ENCODE measurements around the gene FXR2.
A peak's percentile ranks its signal among the peaks of the same experiment; 100 is the strongest.

The FXR2 gene

DNA sequence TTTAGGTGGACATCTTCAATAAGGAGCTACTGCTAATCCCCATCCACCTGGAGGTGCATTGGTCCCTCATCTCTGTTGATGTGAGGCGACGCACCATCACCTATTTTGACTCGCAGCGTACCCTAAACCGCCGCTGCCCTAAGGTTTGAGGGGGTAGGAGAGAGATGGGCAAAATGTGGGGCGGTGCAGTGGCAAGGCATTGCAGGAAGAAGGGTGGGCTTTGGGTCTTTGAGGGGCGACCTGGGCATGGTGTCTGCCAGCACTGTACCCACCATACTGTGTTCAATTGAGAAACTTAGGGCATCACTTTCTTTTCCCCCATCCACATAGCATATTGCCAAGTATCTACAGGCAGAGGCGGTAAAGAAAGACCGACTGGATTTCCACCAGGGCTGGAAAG lies 44.3 kb downstream of the FXR2 start:
- no peak for DNase-seq (ENCODE audit: low read depth)

DNA sequence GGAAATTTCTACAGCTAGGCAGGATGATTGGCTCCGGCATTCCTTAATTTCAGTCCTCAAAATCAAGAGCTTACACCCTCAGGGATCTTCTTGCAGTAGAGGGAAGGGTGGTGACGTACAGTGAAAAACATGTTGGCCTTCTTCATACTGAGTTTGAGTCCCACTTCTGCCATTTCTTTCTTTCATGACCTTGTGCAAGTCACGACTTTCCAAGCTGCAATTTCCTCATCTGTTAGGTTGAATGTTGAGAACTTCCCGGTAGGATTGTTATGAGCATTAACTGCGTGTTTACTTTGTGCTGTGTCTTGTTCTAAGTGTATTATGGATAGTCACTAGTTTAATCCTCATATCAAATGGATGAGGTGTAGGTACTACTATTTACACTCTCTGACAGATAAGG lies 45.1 kb downstream of the FXR2 start:
- DNase-seq (ENCODE audit: low read depth) = no peak

DNA sequence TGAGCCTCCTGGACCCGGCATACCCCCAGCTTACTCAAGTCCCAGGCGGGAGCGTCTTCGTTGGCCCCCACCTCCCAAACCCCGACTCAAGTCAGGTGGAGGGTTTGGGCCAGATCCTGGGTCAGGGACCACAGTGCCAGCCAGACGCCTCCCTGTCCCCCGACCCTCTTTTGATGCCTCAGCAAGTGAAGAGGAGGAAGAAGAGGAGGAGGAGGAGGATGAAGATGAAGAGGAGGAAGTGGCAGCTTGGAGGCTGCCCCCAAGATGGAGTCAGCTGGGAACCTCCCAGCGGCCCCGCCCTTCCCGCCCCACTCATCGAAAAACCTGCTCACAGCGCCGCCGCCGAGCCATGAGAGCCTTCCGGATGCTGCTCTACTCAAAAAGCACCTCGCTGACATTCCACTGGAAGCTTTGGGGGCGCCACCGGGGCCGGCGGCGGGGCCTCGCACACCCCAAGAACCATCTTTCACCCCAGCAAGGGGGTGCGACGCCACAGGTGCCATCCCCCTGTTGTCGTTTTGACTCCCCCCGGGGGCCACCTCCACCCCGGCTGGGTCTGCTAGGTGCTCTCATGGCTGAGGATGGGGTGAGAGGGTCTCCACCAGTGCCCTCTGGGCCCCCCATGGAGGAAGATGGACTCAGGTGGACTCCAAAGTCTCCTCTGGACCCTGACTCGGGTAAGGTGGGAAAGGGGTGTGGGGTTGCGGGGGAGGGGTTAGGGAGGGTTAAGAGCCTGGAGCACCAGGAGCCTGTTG lies 51.4 kb downstream of the FXR2 start:
- no peak for DNase-seq (ENCODE audit: low read depth)

DNA sequence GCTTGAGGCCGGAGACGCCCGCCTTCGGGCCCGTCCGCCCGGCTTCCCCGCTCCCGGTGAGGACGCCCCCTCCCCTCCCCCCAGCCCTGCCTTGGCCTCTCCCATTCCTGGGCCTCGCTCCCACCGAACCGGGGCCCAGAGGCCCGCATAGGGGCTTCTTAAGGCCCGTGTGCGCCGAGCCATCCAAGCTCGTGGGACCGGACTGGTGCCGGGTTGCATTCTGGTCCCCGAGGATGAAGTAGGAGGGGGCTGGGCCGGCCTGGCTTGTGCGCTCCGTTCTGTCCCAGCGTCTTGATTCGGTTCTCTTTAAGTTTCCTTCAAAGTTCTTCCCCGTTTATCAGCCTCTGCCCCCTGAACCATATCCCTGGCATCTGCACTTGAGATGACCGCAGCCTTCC lies 52.5 kb downstream of the FXR2 start:
- no peak for DNase-seq (ENCODE audit: low read depth)

DNA sequence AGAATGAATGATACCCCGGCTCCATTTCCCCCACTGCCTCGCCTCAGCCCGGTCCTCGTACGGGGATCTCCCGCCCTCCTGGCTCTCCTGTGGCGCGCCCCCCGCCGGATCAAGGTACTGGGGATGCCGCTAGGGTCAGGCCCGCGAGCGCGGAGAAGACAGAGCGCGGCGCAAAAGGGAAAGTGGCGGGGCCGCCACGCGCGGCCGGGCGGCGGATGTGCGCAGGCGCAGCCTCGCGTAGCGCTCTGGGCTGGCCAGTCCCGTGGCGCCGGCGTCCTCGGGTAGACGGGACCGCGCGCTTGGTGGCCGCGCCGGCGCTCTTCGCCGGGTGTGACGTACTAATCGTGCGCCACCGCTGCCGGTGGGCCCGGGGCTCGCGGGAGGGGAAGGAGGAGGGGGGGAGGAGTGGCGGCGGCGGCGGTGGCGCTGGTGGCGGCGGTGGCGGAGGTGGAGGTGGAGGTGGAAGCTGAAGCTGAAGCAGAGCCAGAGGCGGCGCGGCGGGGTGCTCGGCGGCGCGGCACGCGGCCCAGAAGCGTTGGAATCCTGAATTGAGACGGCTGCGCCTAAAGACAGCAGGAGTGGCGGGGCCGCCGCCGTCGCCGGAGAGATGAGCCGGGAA lies 53.0 kb downstream of the FXR2 start, which contains the start of gene SENP3:
Gene SENP3 (plus strand): TSS at position 331 of the 619 bp plus-strand sequence. CDS start 1,158 bp downstream, outside the sequence.
- peak; percentile 72 for DNase-seq (ENCODE audit: low read depth)

DNA sequence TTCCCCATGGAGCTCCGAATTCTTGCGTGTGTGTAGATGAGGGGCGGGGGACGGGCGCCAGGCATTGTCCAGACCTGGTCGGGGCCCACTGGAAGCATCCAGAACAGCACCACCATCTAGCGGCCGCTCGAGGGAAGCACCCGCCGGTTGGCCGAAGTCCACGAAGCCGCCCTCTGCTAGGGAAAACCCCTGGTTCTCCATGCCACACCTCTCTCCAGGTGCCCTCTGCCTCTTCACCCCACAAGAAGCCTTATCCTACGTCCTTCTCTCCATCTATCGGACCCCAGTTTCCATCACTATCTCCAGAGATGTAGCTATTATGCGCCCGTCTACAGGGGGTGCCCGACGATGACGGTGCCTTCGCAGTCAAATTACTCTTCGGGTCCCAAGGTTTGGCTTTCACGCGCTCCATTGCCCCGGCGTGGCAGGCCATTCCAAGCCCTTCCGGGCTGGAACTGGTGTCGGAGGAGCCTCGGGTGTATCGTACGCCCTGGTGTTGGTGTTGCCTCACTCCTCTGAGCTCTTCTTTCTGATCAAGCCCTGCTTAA lies 53.6 kb downstream of the FXR2 start:
- peak; percentile 75 for DNase-seq (ENCODE audit: low read depth)

DNA sequence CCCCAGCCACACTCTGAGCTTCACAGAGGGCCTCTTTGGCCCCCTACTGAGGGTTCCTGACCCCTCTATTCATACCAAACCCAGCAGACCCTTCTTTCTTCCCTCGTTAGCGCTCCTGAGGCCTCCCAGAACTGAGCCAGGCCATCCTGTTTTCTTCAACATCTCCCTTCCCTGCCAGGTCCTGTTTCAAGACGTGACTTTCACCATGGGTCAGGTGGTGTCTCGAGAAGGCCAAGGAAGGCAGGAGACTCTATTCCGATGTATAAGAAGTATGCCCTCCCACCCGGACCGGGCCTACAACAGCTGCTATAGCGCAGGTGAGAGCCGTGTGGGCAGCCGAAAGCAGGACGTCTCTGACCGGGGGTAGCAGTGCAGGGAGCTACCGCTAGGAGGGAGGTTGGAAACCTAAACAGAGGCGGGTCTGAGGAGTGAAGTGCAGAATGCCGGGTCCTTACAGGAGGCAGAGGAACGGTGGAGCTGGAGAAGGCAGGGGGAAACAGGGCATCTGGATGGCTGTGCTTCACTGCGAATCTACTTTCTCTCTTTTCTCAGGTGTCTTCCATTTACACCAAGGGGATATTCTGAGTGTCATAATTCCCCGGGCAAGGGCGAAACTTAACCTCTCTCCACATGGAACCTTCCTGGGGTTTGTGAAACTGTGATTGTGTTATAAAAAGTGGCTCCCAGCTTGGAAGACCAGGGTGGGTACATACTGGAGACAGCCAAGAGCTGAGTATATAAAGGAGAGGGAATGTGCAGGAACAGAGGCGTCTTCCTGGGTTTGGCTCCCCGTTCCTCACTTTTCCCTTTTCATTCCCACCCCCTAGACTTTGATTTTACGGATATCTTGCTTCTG lies 54.3 kb downstream of the FXR2 start:
- DNase-seq (ENCODE audit: low read depth) = peak; percentile 36

DNA sequence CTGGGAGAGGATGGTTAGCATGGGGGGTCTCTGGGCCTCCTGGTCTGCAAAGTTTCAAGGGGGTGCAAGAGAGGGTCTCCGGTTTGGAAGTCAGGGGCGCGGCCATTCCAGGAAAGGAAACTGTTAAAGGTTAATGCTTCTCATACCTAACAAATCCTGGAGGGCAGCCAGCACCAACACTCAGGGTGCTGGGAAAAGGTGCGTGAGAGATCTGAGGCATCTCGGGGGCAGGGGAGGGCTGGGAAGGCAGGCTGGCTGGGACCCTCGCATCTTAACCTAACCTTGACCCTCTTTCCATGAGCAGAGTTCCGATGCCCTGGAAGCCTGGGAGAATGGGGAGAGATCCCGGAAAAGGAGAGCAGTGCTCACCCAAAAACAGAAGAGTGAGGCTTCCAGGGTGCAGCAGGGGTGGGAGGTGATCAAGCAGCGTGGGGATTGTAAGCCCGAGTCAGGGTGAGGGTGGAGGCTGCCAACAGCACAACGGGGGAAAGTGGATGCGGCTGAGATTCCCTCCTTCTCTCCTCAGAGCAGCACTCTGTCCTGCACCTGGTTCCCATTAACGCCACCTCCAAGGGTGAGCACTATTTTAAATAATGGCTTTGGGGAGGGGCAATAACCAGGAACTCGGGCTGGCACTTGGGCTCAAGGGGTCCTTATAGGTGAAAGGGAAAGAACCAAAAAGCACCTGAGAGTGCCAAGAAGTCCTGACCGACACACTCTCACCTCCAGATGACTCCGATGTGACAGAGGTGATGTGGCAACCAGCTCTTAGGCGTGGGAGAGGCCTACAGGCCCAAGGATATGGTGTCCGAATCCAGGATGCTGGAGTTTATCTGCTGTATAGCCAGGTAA lies 55.2 kb downstream of the FXR2 start:
- no peak for DNase-seq (ENCODE audit: low read depth)

DNA sequence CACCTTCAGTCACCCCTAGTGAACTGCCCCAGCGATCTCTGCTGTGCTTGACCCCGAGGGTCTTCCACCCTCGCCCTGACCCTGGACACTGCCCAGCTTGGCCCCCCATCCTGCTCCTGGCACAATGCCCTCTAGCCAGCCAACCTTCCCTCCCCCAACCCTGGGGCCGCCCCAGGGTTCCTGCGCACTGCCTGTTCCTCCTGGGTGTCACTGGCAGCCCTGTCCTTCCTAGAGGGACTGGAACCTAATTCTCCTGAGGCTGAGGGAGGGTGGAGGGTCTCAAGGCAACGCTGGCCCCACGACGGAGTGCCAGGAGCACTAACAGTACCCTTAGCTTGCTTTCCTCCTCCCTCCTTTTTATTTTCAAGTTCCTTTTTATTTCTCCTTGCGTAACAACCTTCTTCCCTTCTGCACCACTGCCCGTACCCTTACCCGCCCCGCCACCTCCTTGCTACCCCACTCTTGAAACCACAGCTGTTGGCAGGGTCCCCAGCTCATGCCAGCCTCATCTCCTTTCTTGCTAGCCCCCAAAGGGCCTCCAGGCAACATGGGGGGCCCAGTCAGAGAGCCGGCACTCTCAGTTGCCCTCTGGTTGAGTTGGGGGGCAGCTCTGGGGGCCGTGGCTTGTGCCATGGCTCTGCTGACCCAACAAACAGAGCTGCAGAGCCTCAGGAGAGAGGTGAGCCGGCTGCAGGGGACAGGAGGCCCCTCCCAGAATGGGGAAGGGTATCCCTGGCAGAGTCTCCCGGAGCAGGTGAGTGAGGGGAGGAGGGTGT lies 56.0 kb downstream of the FXR2 start, which contains the start of gene TNFSF13:
Gene TNFSF13 (plus strand): TSS at position 207 of the 776 bp plus-strand sequence. CDS start 290 bp downstream, at position 497.
- DNase-seq (ENCODE audit: low read depth) = no peak

DNA sequence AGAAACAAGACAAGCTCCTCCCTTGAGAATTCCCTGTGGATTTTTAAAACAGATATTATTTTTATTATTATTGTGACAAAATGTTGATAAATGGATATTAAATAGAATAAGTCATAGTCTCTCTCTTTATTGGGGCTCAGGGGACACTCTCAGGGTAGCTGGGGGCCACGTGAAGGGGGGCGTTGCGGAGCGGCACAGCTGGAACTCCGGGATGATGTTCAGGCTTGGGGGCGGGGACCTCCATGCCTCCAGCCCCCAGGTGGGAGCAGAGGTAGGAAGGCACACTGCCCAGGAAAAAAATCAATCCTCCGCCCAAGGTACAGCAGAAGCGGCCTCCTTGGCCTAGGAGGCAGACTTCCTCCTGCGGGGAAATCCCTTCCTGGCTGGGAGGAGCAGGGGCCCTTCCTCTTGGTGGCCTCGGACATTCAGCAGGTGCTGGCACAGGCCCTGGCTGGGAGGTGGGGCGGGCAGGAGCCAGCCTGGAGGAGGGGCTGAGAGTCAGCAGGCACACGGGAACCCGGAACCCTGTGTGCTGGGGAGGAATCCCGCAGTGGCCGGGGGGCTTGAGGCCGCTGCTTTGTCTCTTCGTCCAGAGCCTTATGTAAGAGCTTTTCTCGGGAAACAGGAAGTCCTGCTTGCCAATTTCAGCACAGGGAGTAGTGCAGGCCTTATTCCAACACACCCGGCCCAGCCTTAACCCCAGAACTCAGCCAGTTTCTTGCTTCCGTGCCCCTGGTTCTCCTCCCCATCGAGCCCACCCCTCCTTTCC lies 56.7 kb downstream of the FXR2 start:
- DNase-seq (ENCODE audit: low read depth) = peak; percentile 64

DNA sequence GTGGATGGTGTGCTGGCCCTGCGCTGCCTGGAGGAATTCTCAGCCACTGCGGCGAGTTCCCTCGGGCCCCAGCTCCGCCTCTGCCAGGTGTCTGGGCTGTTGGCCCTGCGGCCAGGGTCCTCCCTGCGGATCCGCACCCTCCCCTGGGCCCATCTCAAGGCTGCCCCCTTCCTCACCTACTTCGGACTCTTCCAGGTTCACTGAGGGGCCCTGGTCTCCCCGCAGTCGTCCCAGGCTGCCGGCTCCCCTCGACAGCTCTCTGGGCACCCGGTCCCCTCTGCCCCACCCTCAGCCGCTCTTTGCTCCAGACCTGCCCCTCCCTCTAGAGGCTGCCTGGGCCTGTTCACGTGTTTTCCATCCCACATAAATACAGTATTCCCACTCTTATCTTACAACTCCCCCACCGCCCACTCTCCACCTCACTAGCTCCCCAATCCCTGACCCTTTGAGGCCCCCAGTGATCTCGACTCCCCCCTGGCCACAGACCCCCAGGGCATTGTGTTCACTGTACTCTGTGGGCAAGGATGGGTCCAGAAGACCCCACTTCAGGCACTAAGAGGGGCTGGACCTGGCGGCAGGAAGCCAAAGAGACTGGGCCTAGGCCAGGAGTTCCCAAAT lies 57.4 kb downstream of the FXR2 start:
- DNase-seq (ENCODE audit: low read depth) = no peak

DNA sequence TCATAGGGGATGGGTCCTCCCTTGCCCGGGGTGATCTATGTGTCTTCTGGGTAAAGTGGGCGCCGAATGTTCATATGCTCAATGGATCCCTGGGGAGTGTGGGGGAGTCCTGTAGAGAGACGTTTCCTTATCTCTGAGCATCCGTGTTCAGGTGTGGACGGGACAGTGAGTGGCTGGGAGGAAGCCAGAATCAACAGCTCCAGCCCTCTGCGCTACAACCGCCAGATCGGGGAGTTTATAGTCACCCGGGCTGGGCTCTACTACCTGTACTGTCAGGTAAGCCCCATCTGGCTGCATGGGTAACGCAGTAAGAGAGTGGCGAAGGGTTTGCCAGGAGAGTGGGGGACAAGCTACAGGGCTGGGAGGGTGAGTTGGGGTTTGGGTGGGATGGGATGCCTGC lies 58.1 kb downstream of the FXR2 start:
- DNase-seq (ENCODE audit: low read depth) = no peak

DNA sequence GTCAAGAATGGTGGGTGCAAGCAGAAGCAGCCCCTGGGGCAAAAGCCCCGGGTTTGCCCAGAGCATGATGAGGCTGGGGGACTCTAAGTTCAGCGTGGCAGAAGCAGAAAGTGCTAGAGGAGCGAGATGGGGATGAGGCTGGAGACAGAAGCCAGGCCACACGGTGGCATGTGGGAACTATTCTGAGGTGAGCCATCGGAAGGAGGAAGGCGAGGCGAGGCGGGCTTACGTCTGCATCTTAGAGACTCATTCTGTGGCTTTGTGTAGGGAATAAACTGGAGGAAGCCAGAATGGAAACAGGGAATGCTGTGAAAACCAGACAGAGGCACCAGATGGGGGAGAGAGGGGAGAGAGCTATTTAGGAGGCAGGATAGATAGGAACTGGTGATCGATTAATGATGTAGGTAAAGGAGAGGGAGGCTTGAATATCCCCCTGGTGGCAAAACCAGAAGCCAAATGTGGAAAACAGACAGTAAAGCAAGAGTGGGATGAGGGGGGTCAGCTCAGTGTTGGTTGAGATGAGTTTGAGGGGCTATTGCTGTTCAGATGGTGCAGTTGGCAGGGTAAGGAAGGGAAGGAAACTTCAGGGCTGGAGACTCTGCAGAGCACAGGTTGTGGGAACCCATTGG lies 59.3 kb downstream of the FXR2 start:
- DNase-seq (ENCODE audit: low read depth) = no peak

DNA sequence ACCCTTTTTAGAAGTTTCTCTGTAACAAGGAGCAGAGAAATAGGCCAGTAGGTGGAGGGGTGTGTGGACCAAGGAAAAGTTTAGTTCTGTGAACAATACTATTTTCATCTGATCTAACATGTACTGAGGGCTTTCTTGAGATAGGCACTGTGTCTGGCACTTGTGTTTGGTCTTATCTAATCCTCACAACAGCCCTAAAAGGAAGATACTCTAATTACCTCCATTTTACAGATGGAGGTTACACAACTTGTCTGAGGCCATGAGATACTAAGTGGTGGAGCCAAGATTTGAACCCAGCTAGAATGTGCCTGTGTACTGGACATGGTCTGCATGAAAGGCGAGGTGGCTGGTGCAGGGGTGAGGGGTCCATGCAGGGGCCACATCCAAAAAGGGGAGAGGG lies 61.3 kb downstream of the FXR2 start:
- DNase-seq (ENCODE audit: low read depth) = no peak

DNA sequence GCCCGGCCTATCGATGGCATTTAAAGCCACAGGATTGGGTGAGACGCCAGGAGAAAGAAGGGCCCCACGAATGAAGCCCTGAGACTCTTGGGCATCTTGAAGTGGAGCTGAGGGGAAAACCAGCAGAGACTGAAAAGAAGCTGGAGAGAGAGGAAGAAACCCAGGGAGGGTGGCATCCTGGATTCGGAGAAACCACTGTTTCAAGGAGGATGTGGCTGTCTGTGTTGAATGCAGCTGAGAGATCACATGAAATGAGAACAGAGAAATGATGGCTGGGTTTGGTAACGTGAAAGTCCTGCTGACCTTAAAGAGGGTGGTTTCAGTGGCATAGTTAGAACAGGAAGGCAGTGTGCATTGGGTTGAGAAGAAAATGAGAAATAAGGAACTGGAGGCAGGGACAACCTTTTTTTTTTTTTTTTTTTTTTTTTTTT lies 62.1 kb downstream of the FXR2 start:
- DNase-seq (ENCODE audit: low read depth) = no peak

DNA sequence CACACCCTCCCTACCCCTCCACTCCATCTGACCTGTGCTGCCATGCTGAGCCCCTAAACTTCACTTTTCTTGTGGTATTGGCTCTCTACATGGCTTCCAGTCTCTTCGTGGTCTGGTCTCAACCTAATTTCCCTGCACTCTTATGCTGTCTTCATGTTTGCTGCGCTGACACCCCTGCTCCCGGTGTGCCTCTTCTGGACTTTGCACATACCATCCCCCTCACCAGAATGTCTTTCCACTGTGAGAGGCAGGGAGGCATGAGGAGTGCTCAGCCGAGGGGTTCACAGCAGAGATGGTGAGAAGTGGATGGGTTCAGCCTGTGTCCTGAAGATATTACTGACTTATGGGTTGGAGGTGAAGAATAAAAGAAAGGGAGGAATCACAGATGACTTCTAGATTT lies 63.3 kb downstream of the FXR2 start:
- no peak for DNase-seq (ENCODE audit: low read depth)

DNA sequence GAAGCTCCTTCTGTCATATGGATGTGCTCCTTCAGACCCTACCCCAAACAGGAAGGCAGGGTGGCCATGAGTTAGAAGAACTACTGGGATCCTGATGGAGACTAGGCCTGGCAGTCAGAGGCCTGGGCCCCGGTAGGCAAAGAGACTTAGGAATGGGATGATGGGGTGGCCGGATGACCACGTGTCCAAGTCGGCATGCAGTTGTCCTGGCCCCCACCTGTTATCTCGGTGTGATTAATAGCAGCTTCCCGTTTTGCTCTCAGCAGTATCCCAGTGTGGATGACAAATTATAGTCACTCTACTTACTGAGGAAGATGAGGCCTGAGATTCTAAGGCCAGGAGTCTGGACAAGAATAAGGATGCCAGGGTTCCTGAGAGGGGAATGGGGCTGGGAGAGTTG lies 64.4 kb downstream of the FXR2 start:
- no peak for DNase-seq (ENCODE audit: low read depth)

DNA sequence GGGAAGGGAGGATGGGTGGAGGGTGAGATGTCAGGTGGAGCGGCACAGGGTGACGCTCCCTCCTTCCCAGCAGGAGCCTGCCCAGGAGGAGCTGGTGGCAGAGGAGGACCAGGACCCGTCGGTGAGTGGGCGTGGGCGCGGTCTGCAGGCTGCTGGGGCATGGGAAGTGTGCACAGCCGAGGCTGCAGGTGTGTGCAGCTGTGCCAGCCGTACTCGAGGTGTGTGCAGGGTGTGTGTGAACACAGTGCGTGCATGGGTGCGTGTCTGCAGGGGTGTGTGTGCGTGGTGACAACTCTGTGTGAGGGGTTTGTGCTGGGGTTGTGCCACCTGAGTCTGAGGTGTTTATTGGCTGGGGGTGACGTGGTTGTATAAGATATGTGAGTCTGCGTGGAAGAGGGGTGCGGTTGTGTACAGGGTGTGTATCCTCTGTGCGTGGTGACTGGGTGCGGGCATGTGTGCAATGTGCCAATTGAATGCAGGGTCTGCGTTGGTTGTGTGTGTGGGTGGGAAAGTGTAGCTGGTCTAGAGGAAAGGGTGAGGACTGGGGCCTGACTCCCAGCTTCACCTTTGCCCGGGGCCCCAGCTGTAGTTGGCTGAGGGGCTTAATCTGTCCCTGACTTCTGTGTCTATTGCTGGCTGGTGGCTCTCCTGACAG lies 65.2 kb downstream of the FXR2 start:
- DNase-seq (ENCODE audit: low read depth) = no peak

Measured in fibroblast of the conjunctiva (primary cell).